Smooth muscle cell of the coronary artery (primary cell): Measurements from ENCODE around the gene SOD3. TPM values are rescaled to one million over a fixed set of nuclear protein-coding genes. Genes with fewer than 3 reads are reported as not detected.

ENCODE experiments used
- total RNA-seq: library from RNA; depleted of rRNA; stranded (reverse); fragments of >200 nt; gene quantifications from 2 replicates; pipeline ENCODE4 v1.2.3, GENCODE V29; 2014; ENCODE audit warnings: low replicate concordance

SOD3 gene
- total RNA-seq: 5.8 and 66.9 TPM in 2 replicates

GRCh38 chr4:24794916-24795665, at the start of gene SOD3:
TSS of gene SOD3 (plus strand) at chr4:24795573. CDS start at chr4:24799522, 3,949 bp downstream.

Other genes starting within 250 kb of the SOD3 start
- 93.4 and 127 TPM in 2 replicates for gene DHX15, start 211.0 kb upstream of the SOD3 start, total RNA-seq
- 5.6 and 36.5 TPM in 2 replicates for gene CCDC149, start 117.5 kb downstream of the SOD3 start, total RNA-seq
- gene LGI2, start 235.4 kb downstream of the SOD3 start, total RNA-seq: 0.08 and 1.2 TPM in 2 replicates